ENCODE data around the gene TINAGL1. TPM values are rescaled to one million over a fixed set of nuclear protein-coding genes. Genes with fewer than 3 reads are reported as not detected.
A peak's percentile ranks its signal among the peaks of the same experiment; 100 is the strongest.

Gene TINAGL1
- total RNA-seq, 1 donor from 2014 or later: 27.2 TPM

- DNase-seq (ENCODE audit: extremely low spot score, unreplicated experiment): no peak
- no peak overlapping the region for H3K27ac Mint-ChIP-seq
- no peak overlapping the region for H3K4me3 Mint-ChIP-seq
- H3K27me3 Mint-ChIP-seq: peaks cover 3% of the 10 kb centered on the region
- no peak for TF ChIP-seq CTCF (conservative IDR thresholded peaks at IDR 0.05)
- H3K9me3 Mint-ChIP-seq: no peaks in the 10 kb centered on the region
- no peaks in the 10 kb centered on the region for H3K36me3 Mint-ChIP-seq
- H3K4me1 Mint-ChIP-seq (ENCODE audit: unreplicated experiment): peaks cover under 1% of the 10 kb centered on the region
Observed at GRCh38 chr1:31602081-31602480, 25.8 kb downstream of the TINAGL1 start.

GRCh38 chr1:31605908-31606427 is 29.7 kb downstream of the TINAGL1 start:
- H3K4me3 Mint-ChIP-seq: no peak overlapping the region
- no peaks in the 10 kb centered on the region for H3K9me3 Mint-ChIP-seq
- H3K27me3 Mint-ChIP-seq: peaks cover 7% of the 10 kb centered on the region
- no peak overlapping the region for H3K27ac Mint-ChIP-seq
- H3K36me3 Mint-ChIP-seq: no peaks in the 10 kb centered on the region
- no peaks in the 10 kb centered on the region for H3K4me1 Mint-ChIP-seq (ENCODE audit: unreplicated experiment)
- DNase-seq (ENCODE audit: extremely low spot score, unreplicated experiment): no peak
- no peak for TF ChIP-seq CTCF (conservative IDR thresholded peaks at IDR 0.05)

- Mint-ChIP-seq H3K27ac (no peak overlapping the region), H3K27me3 (peaks cover 7% of the 10 kb centered on the region), H3K36me3 (no peaks in the 10 kb centered on the region), H3K4me3 (no peak overlapping the region), H3K9me3 (no peaks in the 10 kb centered on the region), H3K4me1 (ENCODE audit: unreplicated experiment) (no peaks in the 10 kb centered on the region)
- DNase-seq (ENCODE audit: extremely low spot score, unreplicated experiment): peak; percentile 43
- TF ChIP-seq CTCF (conservative IDR thresholded peaks at IDR 0.05): no peak
Observed at GRCh38 chr1:31607360-31607759, 31.0 kb downstream of the TINAGL1 start.

- Mint-ChIP-seq H3K4me3 (no peak overlapping the region), H3K36me3 (no peaks in the 10 kb centered on the region), H3K4me1 (ENCODE audit: unreplicated experiment) (peaks cover 4% of the 10 kb centered on the region), H3K9me3 (no peaks in the 10 kb centered on the region), H3K27ac (no peak overlapping the region), H3K27me3 (peaks cover 7% of the 10 kb centered on the region)
- DNase-seq (ENCODE audit: extremely low spot score, unreplicated experiment): no peak
- TF ChIP-seq CTCF (conservative IDR thresholded peaks at IDR 0.05): no peak
Observed at GRCh38 chr1:31609514-31610118, 33.3 kb downstream of the TINAGL1 start.

- no peak for DNase-seq (ENCODE audit: extremely low spot score, unreplicated experiment)
- H3K36me3 Mint-ChIP-seq: no peaks in the 10 kb centered on the region
- no peaks in the 10 kb centered on the region for H3K9me3 Mint-ChIP-seq
- H3K27me3 Mint-ChIP-seq: peaks cover 36% of the 10 kb centered on the region
- peaks cover 11% of the 10 kb centered on the region for H3K4me1 Mint-ChIP-seq (ENCODE audit: unreplicated experiment)
- no peak for TF ChIP-seq CTCF (conservative IDR thresholded peaks at IDR 0.05)
- no peak overlapping the region for H3K27ac Mint-ChIP-seq
- peak overlapping the region; percentile 20 for H3K4me3 Mint-ChIP-seq
Observed at GRCh38 chr1:31614414-31615005, 38.2 kb downstream of the TINAGL1 start.

Measured in type B pancreatic cell (in vitro differentiated cells).